Cardiac muscle cell (in vitro differentiated cells and primary cell): ENCODE data around the gene IGF2R. TPM values are rescaled to one million over a fixed set of nuclear protein-coding genes. Genes with fewer than 3 reads are reported as not detected.

Source experiments
- DNase-seq, 2 donors: peaks; one replicate each; pipeline versions ENCODE4 v3.0.0 to v3.0.0-alpha.2; 2010 to 2017; ENCODE audit warnings: low read depth in 1 of 2, low spot score in 1 of 2
- H3K27ac ChIP-seq: fragments of 200-600 bp; sonication (generic); 2 replicates; pipeline ENCODE4 v1.5.1; 2016
- H3K27me3 ChIP-seq: fragments of 200-600 bp; sonication (generic); 2 replicates; pipeline ENCODE4 v1.6.0; 2016; ENCODE audit warnings: control low read depth
- H3K36me3 ChIP-seq: fragments of 200-600 bp; sonication (generic); 2 replicates; pipeline ENCODE4 v1.5.1; 2016; ENCODE audit warnings: control low read depth
- H3K4me1 ChIP-seq: fragments of 200-600 bp; sonication (generic); 2 replicates; pipeline ENCODE4 v1.8.1; 2017; ENCODE audit warnings: low read depth, mild to moderate bottlenecking, mixed run types
- H3K4me3 ChIP-seq: fragments of 200-600 bp; sonication (generic); 2 replicates; pipeline ENCODE4 v1.5.1; 2016; ENCODE audit warnings: mild to moderate bottlenecking
- H3K9me3 ChIP-seq: fragments of 200-600 bp; sonication (generic); 2 replicates; pipeline ENCODE4 v1.5.1; 2017; ENCODE audit warnings: low read depth, mild to moderate bottlenecking, control low read depth
- CTCF ChIP-seq: IDR thresholded peaks from 2 replicates; pipeline ENCODE4 v1.5.1; 2012; ENCODE audit warnings: low read depth, mild to moderate bottlenecking, low read length
- polyA plus RNA-seq: library from polyadenylated mRNA; unstranded; fragments of >200 nt; fragmentation: Nextera tagmentation; extraction: Ambion mirVana; gene quantifications from 2 replicates; pipeline ENCODE4 v1.2.1, GENCODE V29; 2016
- total RNA-seq: library from RNA; depleted of rRNA; stranded (reverse); fragments of >200 nt; gene quantifications from 2 replicates; pipeline ENCODE4 v1.2.3, GENCODE V29; 2016

IGF2R gene
- total and polyA plus RNA-seq, 2 experiments from 2014 or later: 25.8 to 45.4 TPM

GRCh38 chr6:160071805-160072690, 103.2 kb downstream of the IGF2R start:
- Histone ChIP-seq H3K27ac (no peak overlapping the region), H3K9me3 (no peaks in the 10 kb centered on the region), H3K27me3 (no peaks in the 10 kb centered on the region), H3K36me3 (peaks cover 44% of the 10 kb centered on the region), H3K4me3 (no peak overlapping the region), H3K4me1 (no peaks in the 10 kb centered on the region)
- peak; percentile 23 for TF ChIP-seq CTCF
- DNase-seq: peak in 1 of 2 donors; percentile 8

DNA sequence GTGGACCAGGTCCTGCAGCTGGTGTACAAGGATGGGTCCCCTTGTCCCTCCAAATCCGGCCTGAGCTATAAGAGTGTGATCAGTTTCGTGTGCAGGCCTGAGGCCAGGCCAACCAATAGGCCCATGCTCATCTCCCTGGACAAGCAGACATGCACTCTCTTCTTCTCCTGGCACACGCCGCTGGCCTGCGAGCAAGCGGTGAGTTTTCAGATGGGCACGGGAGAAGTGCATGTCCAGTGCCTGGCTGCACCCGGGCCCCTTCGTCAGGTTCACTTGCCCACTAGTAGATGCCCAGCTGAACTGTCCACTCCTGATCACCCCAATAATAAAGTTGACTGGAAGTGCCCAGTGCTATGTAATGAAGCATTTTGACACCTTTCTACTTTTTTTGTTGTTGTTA, 104.4 kb downstream of the IGF2R start:
- no peak overlapping the region for H3K4me3 ChIP-seq
- H3K27ac ChIP-seq: no peak overlapping the region
- H3K9me3 ChIP-seq: no peaks in the 10 kb centered on the region
- H3K27me3 ChIP-seq: no peaks in the 10 kb centered on the region
- peaks cover 44% of the 10 kb centered on the region for H3K36me3 ChIP-seq
- no peaks in the 10 kb centered on the region for H3K4me1 ChIP-seq
- TF ChIP-seq CTCF: no peak
- no peak for DNase-seq

GRCh38 chr6:160076009-160076408, 107.1 kb downstream of the IGF2R start:
- Histone ChIP-seq H3K27ac (no peak overlapping the region), H3K9me3 (no peaks in the 10 kb centered on the region), H3K27me3 (no peaks in the 10 kb centered on the region), H3K4me1 (no peaks in the 10 kb centered on the region), H3K36me3 (peaks cover 51% of the 10 kb centered on the region), H3K4me3 (no peak overlapping the region)
- TF ChIP-seq CTCF: no peak
- no peak for DNase-seq

DNA sequence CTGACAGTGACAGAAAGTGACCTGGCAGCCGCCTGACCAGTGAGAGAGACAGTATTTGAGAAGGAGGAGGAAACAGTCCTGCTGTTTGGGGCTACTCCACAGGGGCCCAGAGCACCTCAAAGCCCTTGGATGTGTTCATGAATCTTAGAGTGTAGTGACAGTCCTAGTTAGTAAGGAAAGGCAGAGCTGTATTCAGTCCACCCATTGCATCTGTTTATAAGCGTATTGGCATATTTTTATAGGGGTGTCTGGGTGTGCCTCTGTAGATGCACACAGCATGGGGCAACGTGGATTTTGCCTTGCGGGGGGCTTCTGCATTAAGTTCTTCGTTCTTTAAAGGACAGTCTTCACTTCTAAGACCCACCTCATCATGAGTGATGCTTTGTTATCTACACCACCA, 108.1 kb downstream of the IGF2R start:
- Histone ChIP-seq H3K9me3 (no peaks in the 10 kb centered on the region), H3K36me3 (peaks cover 50% of the 10 kb centered on the region)

GRCh38 chr6:160077526-160077925, 108.6 kb downstream of the IGF2R start:
- H3K27me3 ChIP-seq: no peaks in the 10 kb centered on the region
- peaks cover 47% of the 10 kb centered on the region for H3K36me3 ChIP-seq
- DNase-seq: no peak
- no peak overlapping the region for H3K27ac ChIP-seq
- no peak overlapping the region for H3K4me3 ChIP-seq
- H3K4me1 ChIP-seq: no peaks in the 10 kb centered on the region
- no peak for TF ChIP-seq CTCF
- no peaks in the 10 kb centered on the region for H3K9me3 ChIP-seq

More for the DNA sequence above, 108.1 kb downstream of the IGF2R start:
- no peaks in the 10 kb centered on the region for H3K27me3 ChIP-seq
- no peak for DNase-seq
- H3K4me3 ChIP-seq: no peak overlapping the region
- no peak for TF ChIP-seq CTCF
- H3K4me1 ChIP-seq: no peaks in the 10 kb centered on the region
- no peak overlapping the region for H3K27ac ChIP-seq
